Liver (tissue), 9 donors: ENCODE data around the gene LARP4. TPM values are rescaled to one million over a fixed set of nuclear protein-coding genes. Genes with fewer than 3 reads are reported as not detected.

Experiments used
- DNase-seq: peaks from one replicate; pipeline ENCODE4 v3.0.0-alpha.2; 2017; ENCODE audit warnings: low spot score
- H3K27ac ChIP-seq, 2 donors: one replicate each; pipeline ENCODE4 v1.7.0; 2013; ENCODE audit warnings: inconsistent platforms in 2 of 2, low read length in 2 of 2, control low read depth in 1 of 2, low read depth in 1 of 2, mild to moderate bottlenecking in 1 of 2
- H3K27me3 ChIP-seq, 4 donors: one replicate each; pipeline versions ENCODE4 v1.6.1 to v1.7.0; 2013; ENCODE audit warnings: low read length in 3 of 4, inconsistent platforms in 1 of 4, mild to moderate bottlenecking in 1 of 4, moderate library complexity in 1 of 4; ENCODE audit not compliant: control insufficient read depth in 4 of 4, insufficient read depth in 4 of 4
- H3K36me3 ChIP-seq, 4 donors: one replicate each; pipeline versions ENCODE4 v1.6.1 to v1.7.0; 2013; ENCODE audit warnings: low read length in 3 of 4, mild to moderate bottlenecking in 3 of 4, low read depth in 1 of 4, moderate library complexity in 1 of 4; ENCODE audit not compliant: control insufficient read depth in 4 of 4, insufficient read depth in 3 of 4
- H3K4me1 ChIP-seq, 4 donors: one replicate each; pipeline versions ENCODE4 v1.6.1 to v1.7.0; 2013; ENCODE audit warnings: low read length in 3 of 4, mild to moderate bottlenecking in 3 of 4, moderate library complexity in 1 of 4; ENCODE audit not compliant: control insufficient read depth in 4 of 4, insufficient read depth in 4 of 4
- H3K4me3 ChIP-seq, 3 donors: one replicate each; pipeline versions ENCODE4 v1.6.1 to v1.7.0; 2013; ENCODE audit warnings: low read length in 3 of 3, control low read depth in 1 of 3, low read depth in 1 of 3, mild to moderate bottlenecking in 1 of 3
- H3K9ac ChIP-seq, 2 donors: one replicate each; pipeline ENCODE4 v1.7.0; 2013; ENCODE audit warnings: low read length in 2 of 2, mild to moderate bottlenecking in 2 of 2, moderate library complexity in 2 of 2, control low read depth in 1 of 2, low read depth in 1 of 2
- H3K9me3 ChIP-seq, 4 donors: one replicate each; pipeline versions ENCODE4 v1.6.1 to v1.7.0; 2013; ENCODE audit warnings: low read length in 3 of 4; ENCODE audit not compliant: control insufficient read depth in 4 of 4
- EGR1 ChIP-seq, 2 donors: IDR thresholded peaks; 2 replicates each; pipeline ENCODE4 v1.6.1; 2016 to 2018; ENCODE audit warnings: antibody characterized with exemption in 2 of 2, low read depth in 2 of 2
- FOXA1 ChIP-seq: IDR thresholded peaks from 2 replicates; pipeline ENCODE4 v1.6.1; 2016; ENCODE audit warnings: antibody characterized with exemption
- FOXA2 ChIP-seq: IDR thresholded peaks from 2 replicates; pipeline ENCODE4 v1.6.1; 2016; ENCODE audit warnings: antibody characterized with exemption
- GABPA ChIP-seq, 2 donors: IDR thresholded peaks in 1 of 2; conservative IDR thresholded peaks in 1 of 2; 2 replicates each; pipeline ENCODE4 v1.6.1; 2016; ENCODE audit warnings: antibody characterized with exemption in 2 of 2, mild to moderate bottlenecking in 1 of 2, moderate library complexity in 1 of 2
- HNF4A ChIP-seq, 2 donors: conservative IDR thresholded peaks; 2 replicates each; pipeline ENCODE4 v1.6.1; 2016; ENCODE audit warnings: antibody characterized with exemption in 2 of 2, mild to moderate bottlenecking in 2 of 2
- HNF4G ChIP-seq: IDR thresholded peaks from 2 replicates; pipeline ENCODE4 v1.6.1; 2016; ENCODE audit warnings: antibody characterized with exemption
- JUND ChIP-seq, 2 donors: IDR thresholded peaks; 2 replicates each; pipeline ENCODE4 v1.6.1; 2016; ENCODE audit warnings: antibody characterized with exemption in 2 of 2
- NR2F2 ChIP-seq: IDR thresholded peaks from 2 replicates; pipeline ENCODE4 v1.6.1; 2016; ENCODE audit warnings: antibody characterized with exemption
- RAD21 ChIP-seq, 2 donors: IDR thresholded peaks; 2 replicates each; pipeline ENCODE4 v1.6.1; 2016; ENCODE audit warnings: antibody characterized with exemption in 2 of 2, mild to moderate bottlenecking in 2 of 2
- RXRA ChIP-seq, 2 donors: IDR thresholded peaks; 2 replicates each; pipeline ENCODE4 v1.6.1; 2017 to 2018; ENCODE audit warnings: antibody characterized with exemption in 2 of 2, mild to moderate bottlenecking in 1 of 2
- SP1 ChIP-seq: IDR thresholded peaks from 2 replicates; pipeline ENCODE4 v1.6.1; 2018; ENCODE audit warnings: antibody characterized with exemption, mild to moderate bottlenecking
- TAF1 ChIP-seq: conservative IDR thresholded peaks from 2 replicates; pipeline ENCODE4 v1.6.1; 2016; ENCODE audit warnings: antibody characterized with exemption, mild to moderate bottlenecking
- YY1 ChIP-seq: IDR thresholded peaks from 2 replicates; pipeline ENCODE4 v1.6.1; 2016; ENCODE audit warnings: antibody characterized with exemption, mild to moderate bottlenecking
- WGBS: extraction: QIAGEN DNeasy Blood & Tissue Kit; methylation state at CpG from one replicate; pipeline ENCODE4 v1.1.7; 2013; 5-methylcytosine and 5-hydroxymethylcytosine counted together
- polyA plus RNA-seq, 2 donors: library from polyadenylated mRNA; stranded (reverse) in 1 of 2; unstranded in 1 of 2; fragments of 200-250 nt in 1 of 2; fragments of >200 nt in 1 of 2; fragmentation: Nextera tagmentation in 1 of 2; extraction: Ambion mirVana in 1 of 2; gene quantifications; one replicate each; pipeline versions ENCODE4 v1.2.1 to v1.2.3, GENCODE V29; 2013 to 2015
- total RNA-seq, 2 donors: library from RNA; depleted of rRNA; stranded (reverse); fragments of >200 nt; gene quantifications; one replicate each; pipeline ENCODE4 v1.2.3, GENCODE V29; 2014
- TF ChIP-seq, protein P1 (sequence below): IDR thresholded peaks from 2 replicates; pipeline ENCODE4 v1.6.1; 2016; ENCODE audit warnings: antibody characterized with exemption, mild to moderate bottlenecking
- TF ChIP-seq, protein P2 (sequence below): fragments of 150-350 bp; IDR thresholded peaks from 2 replicates; pipeline ENCODE4 v1.5.1; 2017; ENCODE audit warnings: improper control_type of control experiment, low read depth, low read length; ENCODE audit not compliant: missing input control
- donor health status: healthy.
- donor health status: healthy.
- donor health status: healthy.
- donor health status: healthy.
- donor health status: healthy.

LARP4 gene
- total and polyA plus RNA-seq, 4 donors: 17.3 to 71.0 (median 37.5) TPM

DNA sequence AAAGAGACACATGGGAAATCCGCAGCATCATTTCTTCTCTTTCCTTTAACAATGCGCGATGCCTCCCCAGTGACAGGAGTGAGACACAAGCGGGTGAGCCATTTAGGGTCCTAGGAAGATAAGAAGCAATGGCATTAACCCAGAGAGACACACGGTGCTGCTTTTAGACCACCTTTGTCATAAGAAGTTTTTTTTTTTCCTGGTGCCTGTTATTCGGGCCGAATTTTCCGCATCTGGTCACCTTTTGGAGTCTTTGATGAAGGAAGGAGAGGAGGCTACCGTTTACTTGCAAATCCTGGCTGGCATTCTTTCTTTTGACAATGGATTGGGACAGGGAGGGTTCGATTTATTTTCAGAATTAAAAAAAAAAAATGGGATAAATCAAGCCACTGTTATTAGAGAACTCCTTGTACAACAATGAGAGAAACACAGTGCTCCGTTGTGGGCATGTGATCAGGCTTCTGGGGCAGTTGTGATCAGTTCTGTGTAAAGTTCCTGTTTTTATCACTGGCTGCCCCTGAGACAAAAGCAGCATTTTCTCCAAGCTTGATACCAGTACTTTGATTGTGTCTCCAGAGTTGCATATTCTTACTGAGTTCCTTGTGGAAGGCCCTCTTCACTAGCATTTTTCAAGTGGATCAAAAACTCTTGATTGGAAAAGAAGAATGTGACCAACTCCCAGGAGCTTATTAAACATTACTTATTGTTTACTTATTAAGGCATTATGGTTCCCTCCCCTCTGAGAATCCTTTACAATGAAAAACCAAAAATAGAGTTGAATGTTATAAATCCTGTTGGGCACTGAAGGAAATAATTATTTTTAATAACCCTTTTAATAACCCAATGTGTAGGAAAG, 105.2 kb downstream of the LARP4 start:
- no peak for TF ChIP-seq HNF4A (conservative IDR thresholded peaks at IDR 0.05)
- peak; percentile 22 to 33 for TF ChIP-seq RAD21 (IDR thresholded peaks at IDR 0.05)
- TF ChIP-seq, protein P1, sequence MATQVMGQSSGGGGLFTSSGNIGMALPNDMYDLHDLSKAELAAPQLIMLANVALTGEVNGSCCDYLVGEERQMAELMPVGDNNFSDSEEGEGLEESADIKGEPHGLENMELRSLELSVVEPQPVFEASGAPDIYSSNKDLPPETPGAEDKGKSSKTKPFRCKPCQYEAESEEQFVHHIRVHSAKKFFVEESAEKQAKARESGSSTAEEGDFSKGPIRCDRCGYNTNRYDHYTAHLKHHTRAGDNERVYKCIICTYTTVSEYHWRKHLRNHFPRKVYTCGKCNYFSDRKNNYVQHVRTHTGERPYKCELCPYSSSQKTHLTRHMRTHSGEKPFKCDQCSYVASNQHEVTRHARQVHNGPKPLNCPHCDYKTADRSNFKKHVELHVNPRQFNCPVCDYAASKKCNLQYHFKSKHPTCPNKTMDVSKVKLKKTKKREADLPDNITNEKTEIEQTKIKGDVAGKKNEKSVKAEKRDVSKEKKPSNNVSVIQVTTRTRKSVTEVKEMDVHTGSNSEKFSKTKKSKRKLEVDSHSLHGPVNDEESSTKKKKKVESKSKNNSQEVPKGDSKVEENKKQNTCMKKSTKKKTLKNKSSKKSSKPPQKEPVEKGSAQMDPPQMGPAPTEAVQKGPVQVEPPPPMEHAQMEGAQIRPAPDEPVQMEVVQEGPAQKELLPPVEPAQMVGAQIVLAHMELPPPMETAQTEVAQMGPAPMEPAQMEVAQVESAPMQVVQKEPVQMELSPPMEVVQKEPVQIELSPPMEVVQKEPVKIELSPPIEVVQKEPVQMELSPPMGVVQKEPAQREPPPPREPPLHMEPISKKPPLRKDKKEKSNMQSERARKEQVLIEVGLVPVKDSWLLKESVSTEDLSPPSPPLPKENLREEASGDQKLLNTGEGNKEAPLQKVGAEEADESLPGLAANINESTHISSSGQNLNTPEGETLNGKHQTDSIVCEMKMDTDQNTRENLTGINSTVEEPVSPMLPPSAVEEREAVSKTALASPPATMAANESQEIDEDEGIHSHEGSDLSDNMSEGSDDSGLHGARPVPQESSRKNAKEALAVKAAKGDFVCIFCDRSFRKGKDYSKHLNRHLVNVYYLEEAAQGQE: peak; percentile 19
- TF ChIP-seq YY1: no peak
- Histone ChIP-seq H3K4me1 (peaks cover 3 to 50% (median 38%) of the 10 kb centered on the region in 4 donors), H3K9ac (peak overlapping the region; percentile 55 to 92), H3K4me3 (peak overlapping the region; percentile 84 to 96 (median 89)), H3K27me3 (no peaks in the 10 kb centered on the region), H3K9me3 (no peaks in the 10 kb centered on the region), H3K27ac (peak overlapping the region; percentile 95 to 97), H3K36me3 (no peaks in the 10 kb centered on the region)
- 1% methylated on average over 11 of the region's 11 CpGs for WGBS
- DNase-seq: no peak

DNA sequence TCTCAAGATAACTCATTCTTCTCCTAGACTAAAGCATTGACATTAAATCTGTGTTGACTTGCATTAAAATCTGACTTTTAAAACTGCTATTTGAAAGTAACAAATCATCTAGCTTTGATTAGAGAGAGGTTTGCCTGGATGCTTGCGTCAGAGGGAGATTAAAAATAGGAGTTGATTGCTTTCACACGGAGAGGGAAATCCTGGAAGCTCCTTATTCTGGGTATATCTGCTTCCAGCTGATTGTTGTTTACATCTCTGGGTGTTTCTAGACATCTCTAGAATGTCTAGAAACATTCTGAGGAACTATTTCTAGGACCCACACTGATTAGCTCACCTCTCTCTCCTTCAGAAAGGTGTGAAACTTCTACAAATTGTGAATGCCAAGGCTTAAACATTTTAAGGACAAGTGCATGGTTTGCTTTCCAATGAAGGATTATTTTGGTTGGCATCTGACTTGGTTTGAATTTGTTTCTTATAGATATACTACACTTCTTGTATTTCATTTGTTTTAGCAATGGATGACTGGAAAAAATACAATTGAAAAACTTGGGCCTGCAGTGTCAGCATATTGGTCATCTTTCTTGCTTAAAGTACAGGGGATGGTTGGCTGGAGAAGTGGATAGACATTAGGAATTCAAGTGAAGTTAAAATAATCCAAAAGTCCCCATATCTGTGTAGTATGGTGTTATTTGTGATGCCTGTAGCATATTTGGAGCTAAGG, 106.2 kb downstream of the LARP4 start:
- no peaks in the 10 kb centered on the region for H3K27me3 ChIP-seq
- H3K9me3 ChIP-seq: no peaks in the 10 kb centered on the region
- no peak for TF ChIP-seq FOXA2
- TF ChIP-seq RAD21 (IDR thresholded peaks at IDR 0.05): no peak
- no peak for TF ChIP-seq FOXA1
- no peak for TF ChIP-seq GABPA (IDR thresholded peaks at IDR 0.05 in 1 of 2, conservative IDR thresholded peaks at IDR 0.05 in 1 of 2)
- no peak for TF ChIP-seq RXRA (IDR thresholded peaks at IDR 0.05)
- TF ChIP-seq, protein P2, sequence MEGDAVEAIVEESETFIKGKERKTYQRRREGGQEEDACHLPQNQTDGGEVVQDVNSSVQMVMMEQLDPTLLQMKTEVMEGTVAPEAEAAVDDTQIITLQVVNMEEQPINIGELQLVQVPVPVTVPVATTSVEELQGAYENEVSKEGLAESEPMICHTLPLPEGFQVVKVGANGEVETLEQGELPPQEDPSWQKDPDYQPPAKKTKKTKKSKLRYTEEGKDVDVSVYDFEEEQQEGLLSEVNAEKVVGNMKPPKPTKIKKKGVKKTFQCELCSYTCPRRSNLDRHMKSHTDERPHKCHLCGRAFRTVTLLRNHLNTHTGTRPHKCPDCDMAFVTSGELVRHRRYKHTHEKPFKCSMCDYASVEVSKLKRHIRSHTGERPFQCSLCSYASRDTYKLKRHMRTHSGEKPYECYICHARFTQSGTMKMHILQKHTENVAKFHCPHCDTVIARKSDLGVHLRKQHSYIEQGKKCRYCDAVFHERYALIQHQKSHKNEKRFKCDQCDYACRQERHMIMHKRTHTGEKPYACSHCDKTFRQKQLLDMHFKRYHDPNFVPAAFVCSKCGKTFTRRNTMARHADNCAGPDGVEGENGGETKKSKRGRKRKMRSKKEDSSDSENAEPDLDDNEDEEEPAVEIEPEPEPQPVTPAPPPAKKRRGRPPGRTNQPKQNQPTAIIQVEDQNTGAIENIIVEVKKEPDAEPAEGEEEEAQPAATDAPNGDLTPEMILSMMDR: no peak
- TF ChIP-seq YY1: no peak
- no peak for TF ChIP-seq EGR1 (IDR thresholded peaks at IDR 0.05; ENCODE audit: low read depth in 2 of 2)
- TF ChIP-seq SP1: no peak
- no peak for TF ChIP-seq HNF4A (conservative IDR thresholded peaks at IDR 0.05)
- TF ChIP-seq JUND (IDR thresholded peaks at IDR 0.05): no peak
- no peak for TF ChIP-seq HNF4G
- no peak for TF ChIP-seq TAF1
- TF ChIP-seq, protein P1: no peak
- TF ChIP-seq NR2F2: no peak
- no peaks in the 10 kb centered on the region for H3K36me3 ChIP-seq
- WGBS: 10% methylated on average over 2 of the region's 2 CpGs
- H3K4me3 ChIP-seq: peak overlapping the region in 2 of 3 donors; percentile 84 to 96
- H3K4me1 ChIP-seq: peaks cover 3 to 50% (median 38%) of the 10 kb centered on the region in 4 donors
- peak overlapping the region; percentile 81 to 92 for H3K9ac ChIP-seq
- H3K27ac ChIP-seq: peak overlapping the region; percentile 95 to 97
- no peak for DNase-seq
